Parathyroid adenoma (tissue), 2 donors: ENCODE data around the gene GRID1.

Source experiments
- H2AFZ ChIP-seq: fragments of 300-600 bp; sonication (generic); one replicate; pipeline ENCODE4 v1.7.0; 2017; ENCODE audit warnings: antibody characterized with exemption, mild to moderate bottlenecking
- H3K27ac ChIP-seq: fragments of 300-600 bp; sonication (generic); one replicate; pipeline ENCODE4 v1.7.0; 2017
- H3K27me3 ChIP-seq: fragments of 300-600 bp; sonication (generic); one replicate; pipeline ENCODE4 v1.7.0; 2017; ENCODE audit warnings: low read length; ENCODE audit not compliant: control insufficient read depth, insufficient read depth
- H3K36me3 ChIP-seq: fragments of 300-600 bp; sonication (generic); one replicate; pipeline ENCODE4 v1.7.0; 2017; ENCODE audit warnings: low read length; ENCODE audit not compliant: control insufficient read depth, insufficient read depth
- H3K4me1 ChIP-seq: fragments of 300-600 bp; sonication (generic); one replicate; pipeline ENCODE4 v1.7.0; 2017; ENCODE audit warnings: control low read depth
- H3K4me2 ChIP-seq: fragments of 300-600 bp; sonication (generic); one replicate; pipeline ENCODE4 v1.7.0; 2017; ENCODE audit warnings: low read length
- H3K4me3 ChIP-seq: fragments of 300-600 bp; sonication (generic); one replicate; pipeline ENCODE4 v1.7.0; 2017; ENCODE audit warnings: low read depth, low read length
- H3K79me2 ChIP-seq: fragments of 300-600 bp; sonication (generic); one replicate; pipeline ENCODE4 v1.7.0; 2017; ENCODE audit warnings: control low read depth
- H3K9ac ChIP-seq: fragments of 300-600 bp; sonication (generic); one replicate; pipeline ENCODE4 v1.7.0; 2017; ENCODE audit warnings: mild to moderate bottlenecking
- H3K9me3 ChIP-seq: fragments of 300-600 bp; sonication (generic); one replicate; pipeline ENCODE4 v1.7.0; 2017; ENCODE audit warnings: low read length; ENCODE audit not compliant: control insufficient read depth
- TF ChIP-seq, protein P1 (sequence below): fragments of 300-600 bp; sonication (generic); IDR thresholded peaks from one replicate; pipeline ENCODE4 v1.7.0; 2017; ENCODE audit warnings: antibody characterized with exemption, mild to moderate bottlenecking
- donor health status: primary hyperparathyroidism.

Gene GRID1

DNA sequence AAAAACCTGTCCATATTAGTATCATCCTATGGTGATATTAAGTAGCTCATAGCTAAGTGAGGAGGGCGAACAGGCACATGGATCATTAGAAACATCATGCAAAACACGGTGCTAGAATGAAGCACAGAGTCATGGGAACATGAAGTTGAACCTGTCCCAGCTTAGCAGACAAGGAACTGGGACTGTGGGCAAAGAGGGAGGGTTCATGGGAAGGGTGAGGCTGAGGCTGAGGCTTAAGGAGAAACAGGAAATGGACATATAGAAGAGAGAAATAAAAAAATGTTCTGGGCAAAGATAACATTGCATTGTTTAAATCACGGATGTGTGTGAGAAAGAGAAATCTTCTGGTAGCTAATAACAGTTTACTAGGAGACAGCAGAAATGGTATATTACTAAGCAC, 708.1 kb downstream of the GRID1 start:
- TF ChIP-seq, protein P1, sequence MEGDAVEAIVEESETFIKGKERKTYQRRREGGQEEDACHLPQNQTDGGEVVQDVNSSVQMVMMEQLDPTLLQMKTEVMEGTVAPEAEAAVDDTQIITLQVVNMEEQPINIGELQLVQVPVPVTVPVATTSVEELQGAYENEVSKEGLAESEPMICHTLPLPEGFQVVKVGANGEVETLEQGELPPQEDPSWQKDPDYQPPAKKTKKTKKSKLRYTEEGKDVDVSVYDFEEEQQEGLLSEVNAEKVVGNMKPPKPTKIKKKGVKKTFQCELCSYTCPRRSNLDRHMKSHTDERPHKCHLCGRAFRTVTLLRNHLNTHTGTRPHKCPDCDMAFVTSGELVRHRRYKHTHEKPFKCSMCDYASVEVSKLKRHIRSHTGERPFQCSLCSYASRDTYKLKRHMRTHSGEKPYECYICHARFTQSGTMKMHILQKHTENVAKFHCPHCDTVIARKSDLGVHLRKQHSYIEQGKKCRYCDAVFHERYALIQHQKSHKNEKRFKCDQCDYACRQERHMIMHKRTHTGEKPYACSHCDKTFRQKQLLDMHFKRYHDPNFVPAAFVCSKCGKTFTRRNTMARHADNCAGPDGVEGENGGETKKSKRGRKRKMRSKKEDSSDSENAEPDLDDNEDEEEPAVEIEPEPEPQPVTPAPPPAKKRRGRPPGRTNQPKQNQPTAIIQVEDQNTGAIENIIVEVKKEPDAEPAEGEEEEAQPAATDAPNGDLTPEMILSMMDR: no peak
- Histone ChIP-seq H3K4me1 (no peaks in the 10 kb centered on the region), H3K27me3 (no peaks in the 10 kb centered on the region), H3K4me2 (no peak overlapping the region), H3K9me3 (no peaks in the 10 kb centered on the region), H3K79me2 (no peaks in the 10 kb centered on the region), H3K36me3 (no peaks in the 10 kb centered on the region), H2AFZ (no peak overlapping the region), H3K27ac (no peak overlapping the region), H3K9ac (no peak overlapping the region), H3K4me3 (no peak overlapping the region)

DNA sequence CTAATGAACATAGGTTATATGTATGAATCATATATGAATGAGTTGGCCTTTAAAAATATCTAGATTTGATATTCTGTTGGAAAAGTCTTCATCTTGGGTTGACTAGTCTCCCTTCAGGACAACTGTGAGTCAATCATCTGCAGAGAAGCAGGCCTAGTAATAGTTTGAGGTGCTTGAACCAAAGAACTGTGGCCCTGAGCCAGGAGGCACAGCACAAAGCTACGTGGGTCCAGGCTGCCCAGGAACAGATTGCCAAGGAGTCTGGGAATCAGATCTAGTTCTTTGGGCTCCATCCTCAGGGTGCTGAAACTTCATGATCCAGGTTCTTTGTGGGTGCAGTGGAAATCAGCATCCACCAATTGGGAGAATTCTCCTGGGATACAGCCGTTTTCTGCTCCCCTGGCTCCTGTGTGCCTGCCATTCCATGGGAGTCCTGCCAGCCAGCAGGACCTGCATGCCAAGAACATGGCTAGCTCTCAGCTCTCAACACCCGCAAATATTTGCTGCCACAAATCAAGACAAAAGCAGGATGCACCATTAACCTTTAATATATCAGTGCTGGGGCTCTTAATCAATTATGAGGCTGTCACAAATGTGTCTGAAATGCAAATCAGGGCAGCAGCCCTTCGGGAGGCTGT, 709.0 kb downstream of the GRID1 start:
- no peaks in the 10 kb centered on the region for H3K36me3 ChIP-seq
- no peaks in the 10 kb centered on the region for H3K9me3 ChIP-seq
- no peaks in the 10 kb centered on the region for H3K27me3 ChIP-seq
- TF ChIP-seq, protein P1: no peak
- no peaks in the 10 kb centered on the region for H3K4me1 ChIP-seq
- H3K4me3 ChIP-seq: no peak overlapping the region
- H2AFZ ChIP-seq: no peak overlapping the region
- no peak overlapping the region for H3K4me2 ChIP-seq
- no peaks in the 10 kb centered on the region for H3K79me2 ChIP-seq
- no peak overlapping the region for H3K9ac ChIP-seq
- no peak overlapping the region for H3K27ac ChIP-seq

DNA sequence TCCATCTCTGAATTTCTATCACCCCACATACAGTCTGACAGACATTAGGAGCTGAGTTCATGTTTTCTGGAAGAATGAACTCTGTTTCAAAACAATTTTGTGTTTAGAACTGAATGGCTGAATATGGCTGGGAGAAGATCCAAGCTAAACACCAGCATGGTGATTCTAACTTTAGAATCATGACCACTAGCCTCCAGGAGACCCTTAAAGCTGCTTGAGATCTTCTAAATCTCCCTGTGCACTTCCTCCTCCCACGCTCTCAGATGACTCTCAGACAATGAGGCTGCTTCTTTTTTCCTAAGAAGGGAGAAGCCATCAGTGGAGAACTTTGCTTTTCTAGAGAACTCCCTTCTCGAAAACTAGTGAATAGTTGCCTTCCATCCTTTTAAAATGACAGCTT, 711.2 kb downstream of the GRID1 start:
- no peaks in the 10 kb centered on the region for H3K27me3 ChIP-seq
- no peak overlapping the region for H3K4me2 ChIP-seq
- no peaks in the 10 kb centered on the region for H3K36me3 ChIP-seq
- no peak overlapping the region for H3K27ac ChIP-seq
- TF ChIP-seq, protein P1: no peak
- no peaks in the 10 kb centered on the region for H3K4me1 ChIP-seq
- no peak overlapping the region for H2AFZ ChIP-seq
- H3K9ac ChIP-seq: no peak overlapping the region
- H3K9me3 ChIP-seq: no peaks in the 10 kb centered on the region
- no peaks in the 10 kb centered on the region for H3K79me2 ChIP-seq
- H3K4me3 ChIP-seq: no peak overlapping the region

DNA sequence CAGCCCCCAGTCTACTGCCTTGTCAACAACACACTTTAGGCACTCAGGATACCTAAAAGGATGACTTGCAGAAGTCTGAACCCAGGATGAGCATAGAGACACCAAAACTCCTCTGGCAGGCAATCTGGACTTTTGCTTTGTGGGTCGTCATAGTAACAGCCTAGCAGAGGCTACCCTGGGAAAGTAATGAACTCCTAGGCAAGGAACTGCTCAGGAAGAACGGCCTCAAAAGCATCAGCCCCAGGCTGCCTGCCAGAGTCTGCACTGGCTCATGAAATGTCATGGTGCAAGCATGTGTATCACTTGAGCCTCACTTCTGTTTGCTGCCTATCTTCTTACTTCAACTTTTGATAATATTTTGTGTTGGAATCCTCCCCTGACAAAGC, 715.1 kb downstream of the GRID1 start:
- H2AFZ ChIP-seq: no peak overlapping the region
- H3K79me2 ChIP-seq: no peaks in the 10 kb centered on the region
- H3K4me3 ChIP-seq: no peak overlapping the region
- H3K27ac ChIP-seq: no peak overlapping the region
- no peaks in the 10 kb centered on the region for H3K36me3 ChIP-seq
- H3K9ac ChIP-seq: no peak overlapping the region
- H3K9me3 ChIP-seq: no peaks in the 10 kb centered on the region
- TF ChIP-seq, protein P1: no peak
- H3K4me1 ChIP-seq: no peaks in the 10 kb centered on the region
- H3K27me3 ChIP-seq: no peaks in the 10 kb centered on the region
- H3K4me2 ChIP-seq: no peak overlapping the region

DNA sequence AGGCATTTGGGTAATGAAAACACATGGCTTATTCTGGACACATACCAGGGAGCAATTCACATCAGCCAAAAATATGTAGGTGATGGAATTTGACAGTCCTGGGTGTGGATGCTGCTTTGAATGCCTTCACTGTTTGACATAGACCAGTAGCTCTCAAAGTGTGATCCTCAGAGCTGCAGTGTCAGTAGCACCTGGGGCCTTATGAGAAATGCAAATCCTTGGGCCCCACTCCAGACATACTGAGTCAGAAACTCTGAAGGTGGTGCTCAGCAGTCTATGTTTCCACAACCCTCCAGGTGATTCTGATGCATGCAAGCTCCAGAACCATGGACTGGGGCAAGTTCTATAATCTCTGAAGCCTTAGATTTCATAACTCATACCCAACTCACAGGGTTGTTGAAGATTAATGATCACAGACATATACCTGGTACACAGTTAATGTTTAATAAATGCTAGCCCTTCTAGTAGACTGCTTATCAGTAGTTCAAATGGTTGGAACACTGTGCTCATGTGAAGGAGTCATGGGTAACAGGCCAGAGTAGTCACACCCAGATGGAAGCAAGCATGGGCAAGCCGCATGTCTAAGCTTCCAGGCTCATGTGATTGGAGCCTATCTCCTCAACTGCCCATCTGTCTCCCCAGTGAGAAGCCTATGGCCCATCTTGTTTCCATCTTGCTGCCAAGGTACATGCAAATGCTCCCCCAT, 715.7 kb downstream of the GRID1 start:
- Histone ChIP-seq H3K9ac (no peak overlapping the region), H3K9me3 (no peaks in the 10 kb centered on the region), H3K4me2 (no peak overlapping the region), H3K4me3 (no peak overlapping the region), H3K27me3 (no peaks in the 10 kb centered on the region), H3K36me3 (no peaks in the 10 kb centered on the region), H3K79me2 (no peaks in the 10 kb centered on the region), H2AFZ (no peak overlapping the region), H3K4me1 (no peaks in the 10 kb centered on the region), H3K27ac (no peak overlapping the region)
- TF ChIP-seq, protein P1: no peak
